HL-60 (cell line): ENCODE data around the gene LGR4.

Experiments
- CTCF ChIP-seq: IDR thresholded peaks from one replicate; pipeline ENCODE4 v1.5.1; 2011; ENCODE audit warnings: low read length, control low read depth, inconsistent platforms; ENCODE audit not compliant: insufficient read depth
- POLR2AphosphoS5 ChIP-seq: IDR thresholded peaks from 2 replicates; pipeline ENCODE4 v1.6.1; 2012; ENCODE audit warnings: low read depth
- REST ChIP-seq: IDR thresholded peaks from 2 replicates; pipeline ENCODE4 v1.6.1; 2012; ENCODE audit warnings: low read depth; ENCODE audit not compliant: insufficient replicate concordance

GRCh38 chr11:27401833-27402316, 70.7 kb downstream of the LGR4 start:
- no peak for TF ChIP-seq CTCF
- no peak for TF ChIP-seq REST
- no peak for TF ChIP-seq POLR2AphosphoS5
